Retinal pigment epithelial cell (primary cell): ENCODE results near the gene ZNF384.

Experiments
- DNase-seq: peaks from one replicate; pipeline ENCODE4 v3.0.0-alpha.2; 2010; ENCODE audit warnings: low read depth
- H3K4me3 ChIP-seq: 2 replicates; pipeline ENCODE4 v1.5.1; 2011; ENCODE audit warnings: mild to moderate bottlenecking, low read length, control low read depth, moderate library complexity
- TF ChIP-seq, protein P1 (sequence below): conservative IDR thresholded peaks from 2 replicates; pipeline ENCODE4 v1.5.1; 2011; ENCODE audit warnings: low read depth, low read length, control low read depth, inconsistent platforms

The ZNF384 gene

DNA sequence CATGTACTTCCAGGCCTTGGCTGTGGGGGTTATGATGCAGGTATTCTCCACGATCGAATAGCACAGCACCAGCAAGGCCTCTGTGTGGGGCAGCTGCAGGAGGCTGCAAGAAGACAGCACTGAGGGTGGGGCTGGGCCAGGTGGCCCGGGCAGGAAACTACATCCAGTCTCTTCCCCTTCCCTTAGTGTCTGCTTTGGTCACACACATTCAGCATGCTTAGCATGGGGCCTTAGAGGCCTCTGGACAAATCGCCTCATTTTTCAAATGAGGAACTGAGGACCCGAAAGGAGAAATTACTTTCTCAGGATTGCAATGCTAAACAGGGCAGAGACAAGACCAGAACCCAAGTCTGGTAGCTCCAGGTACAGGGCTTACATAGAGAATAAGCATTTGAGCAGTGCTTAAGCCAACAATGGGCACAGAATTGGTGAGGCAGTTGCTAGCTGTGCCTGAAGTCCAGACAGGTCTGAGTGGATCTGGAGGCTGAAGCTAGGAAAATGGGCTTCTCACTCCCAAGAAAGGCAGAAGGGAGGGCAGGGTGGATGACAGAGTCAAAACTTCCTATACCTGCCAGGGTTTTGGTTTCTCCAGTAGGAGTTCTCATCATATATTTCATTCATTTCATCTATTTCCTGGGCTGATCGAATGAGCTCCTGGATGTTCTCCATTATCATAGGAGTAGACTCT is 45.5 kb downstream of the ZNF384 start:
- no peak for DNase-seq
- TF ChIP-seq, protein P1, sequence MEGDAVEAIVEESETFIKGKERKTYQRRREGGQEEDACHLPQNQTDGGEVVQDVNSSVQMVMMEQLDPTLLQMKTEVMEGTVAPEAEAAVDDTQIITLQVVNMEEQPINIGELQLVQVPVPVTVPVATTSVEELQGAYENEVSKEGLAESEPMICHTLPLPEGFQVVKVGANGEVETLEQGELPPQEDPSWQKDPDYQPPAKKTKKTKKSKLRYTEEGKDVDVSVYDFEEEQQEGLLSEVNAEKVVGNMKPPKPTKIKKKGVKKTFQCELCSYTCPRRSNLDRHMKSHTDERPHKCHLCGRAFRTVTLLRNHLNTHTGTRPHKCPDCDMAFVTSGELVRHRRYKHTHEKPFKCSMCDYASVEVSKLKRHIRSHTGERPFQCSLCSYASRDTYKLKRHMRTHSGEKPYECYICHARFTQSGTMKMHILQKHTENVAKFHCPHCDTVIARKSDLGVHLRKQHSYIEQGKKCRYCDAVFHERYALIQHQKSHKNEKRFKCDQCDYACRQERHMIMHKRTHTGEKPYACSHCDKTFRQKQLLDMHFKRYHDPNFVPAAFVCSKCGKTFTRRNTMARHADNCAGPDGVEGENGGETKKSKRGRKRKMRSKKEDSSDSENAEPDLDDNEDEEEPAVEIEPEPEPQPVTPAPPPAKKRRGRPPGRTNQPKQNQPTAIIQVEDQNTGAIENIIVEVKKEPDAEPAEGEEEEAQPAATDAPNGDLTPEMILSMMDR, result no peak
- H3K4me3 ChIP-seq, result no peak overlapping the region

DNA sequence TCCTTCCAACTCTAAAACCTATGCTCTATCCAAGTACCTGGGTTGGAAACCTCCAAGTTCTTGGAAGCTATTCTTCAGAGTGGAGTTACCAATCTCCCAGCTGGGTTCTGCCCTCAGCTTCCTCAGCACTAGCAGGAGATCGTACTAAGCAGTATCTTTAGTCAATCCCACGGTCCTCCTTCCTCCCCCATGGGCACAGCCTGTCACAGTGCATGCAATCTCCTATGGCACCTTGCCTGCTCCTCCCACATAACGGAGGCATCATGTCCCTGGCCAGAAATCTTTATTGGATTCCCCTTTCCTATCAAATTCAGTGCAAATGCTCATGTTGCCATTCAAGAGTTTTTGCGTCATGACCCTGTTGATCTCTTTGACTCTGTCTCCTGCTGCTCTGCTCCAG is 48.0 kb downstream of the ZNF384 start:
- DNase-seq, result no peak
- no peak overlapping the region for H3K4me3 ChIP-seq
- TF ChIP-seq, protein P1, result no peak

DNA sequence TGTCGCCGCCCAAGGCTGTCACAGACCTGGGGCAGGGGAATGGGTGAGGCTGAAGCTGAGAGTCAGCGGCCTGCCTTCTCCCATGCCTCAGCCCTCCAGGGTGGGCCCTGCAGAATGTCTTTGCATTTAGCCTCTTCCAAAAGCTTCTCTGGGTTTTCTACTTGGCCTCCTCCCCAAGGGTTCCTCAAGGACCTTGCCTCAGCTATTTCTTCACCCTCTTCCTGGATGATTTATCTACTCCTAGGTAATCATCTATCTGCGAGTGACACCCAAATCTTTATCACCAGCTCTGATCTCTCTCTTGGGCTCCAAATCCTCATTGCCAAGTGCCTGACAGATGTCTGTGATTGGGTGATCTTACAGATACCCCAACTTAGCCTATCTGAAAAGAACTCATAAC is 48.7 kb downstream of the ZNF384 start:
- DNase-seq, result no peak

DNA sequence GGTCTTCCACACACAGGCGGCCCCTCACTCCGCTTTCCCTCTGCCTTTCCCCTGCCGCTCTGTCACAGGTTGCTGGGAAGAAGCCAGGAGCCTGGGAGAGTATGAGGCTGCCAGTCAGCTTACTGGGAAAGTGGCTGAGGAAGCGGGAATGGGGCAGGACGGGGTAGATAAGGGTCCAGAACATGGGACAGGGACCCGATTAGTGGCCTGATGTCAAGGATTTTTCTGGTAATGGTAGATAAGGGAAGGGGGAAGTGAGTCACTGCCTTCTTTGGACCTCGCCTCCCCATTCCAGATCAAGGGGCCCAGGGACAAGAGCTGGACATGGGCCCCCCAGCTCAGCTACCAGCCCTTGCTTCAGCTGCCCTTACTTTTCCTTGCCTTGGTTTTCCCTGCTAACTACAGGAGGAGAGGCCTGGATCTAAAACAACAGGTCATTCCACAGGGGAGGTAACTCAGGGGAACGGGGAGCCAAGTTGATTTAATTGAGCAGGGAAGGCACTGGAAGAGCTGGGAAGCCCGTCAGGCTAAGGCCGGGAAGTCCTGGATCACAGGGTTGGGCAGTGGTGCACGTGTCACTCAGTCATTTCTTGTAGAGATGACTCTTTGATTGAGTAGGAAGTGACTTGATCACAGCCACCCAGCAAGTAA is 49.9 kb downstream of the ZNF384 start:
- TF ChIP-seq, protein P1, result no peak
- DNase-seq, result no peak
- H3K4me3 ChIP-seq, result no peak overlapping the region

More for the DNA sequence above, 48.7 kb downstream of the ZNF384 start:
- H3K4me3 ChIP-seq, result no peak overlapping the region
- TF ChIP-seq, protein P1, result no peak

DNA sequence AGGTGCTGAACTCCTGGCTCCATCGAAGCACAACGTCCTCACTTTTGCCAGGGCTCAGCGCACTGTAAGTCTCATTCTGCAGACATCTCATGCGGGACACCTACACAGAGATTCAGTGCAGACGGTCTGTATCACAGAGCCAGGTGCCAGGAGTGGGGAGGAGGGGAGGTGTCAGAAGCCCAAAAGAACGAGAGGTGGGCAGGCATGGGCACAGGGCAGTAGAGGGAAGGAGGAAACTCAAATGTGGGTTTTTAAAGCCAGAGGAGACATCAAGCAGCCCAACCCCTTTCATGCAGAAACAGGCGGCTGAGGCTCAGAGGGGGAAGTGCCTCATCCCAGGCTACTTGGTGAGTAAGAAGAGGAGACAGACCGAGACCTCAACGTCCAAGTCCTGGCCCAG is 50.9 kb downstream of the ZNF384 start:
- DNase-seq, result no peak
- TF ChIP-seq, protein P1, result no peak

DNA sequence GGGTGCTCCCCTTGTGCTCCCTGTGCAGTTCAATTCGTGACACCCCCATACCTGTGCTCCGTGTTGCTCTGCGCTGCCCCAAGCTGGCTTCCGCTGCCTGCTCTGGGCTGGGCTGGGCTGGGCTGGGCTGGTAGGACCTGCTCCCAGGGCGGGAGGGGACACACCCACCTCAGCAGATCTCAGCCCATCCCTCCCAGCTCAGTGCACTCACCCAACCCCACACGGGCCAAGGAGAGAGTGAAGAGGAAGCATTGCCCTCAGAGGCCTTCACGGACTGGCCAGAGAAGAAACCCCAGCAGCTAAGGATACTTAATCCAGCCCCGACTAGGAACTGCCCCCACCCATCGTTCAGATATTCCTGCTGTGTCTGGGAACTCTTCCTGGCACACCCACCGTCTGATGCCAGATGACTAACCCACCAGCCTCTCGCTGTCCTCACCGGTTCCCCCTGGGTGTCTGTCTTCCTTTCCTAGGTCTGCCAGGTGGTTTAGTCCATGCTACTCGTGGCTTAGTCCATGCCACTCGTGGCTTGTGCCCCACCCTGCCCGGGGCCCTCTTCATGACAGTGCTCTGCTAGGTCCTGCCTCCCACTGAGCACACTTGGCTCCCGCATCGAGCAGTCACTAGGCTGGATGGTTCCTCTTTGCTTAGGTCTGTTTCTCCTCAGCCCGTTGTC is 53.2 kb downstream of the ZNF384 start, which contains the start of gene LPAR5:
Gene LPAR5, minus strand, starts transcription at position 104 of the 676 bp plus-strand sequence. CDS start 14,711 bp downstream, outside the sequence.
- no peak for DNase-seq
- H3K4me3 ChIP-seq, result no peak within 1 kb of the TSS
- TF ChIP-seq, protein P1, result no peak

More for the DNA sequence above, 50.9 kb downstream of the ZNF384 start:
- no peak overlapping the region for H3K4me3 ChIP-seq
